GM12873 (cell line): ENCODE results near the gene FEM1B.

Source experiments
- CTCF ChIP-seq: IDR thresholded peaks from 2 replicates; pipeline ENCODE4 v1.5.1; 2012; ENCODE audit warnings: low read depth, mild to moderate bottlenecking, moderate library complexity, low read length, control low read depth; ENCODE audit not compliant: insufficient read depth; ENCODE audit errors: missing control alignments

Gene FEM1B

GRCh38 chr15:68277603-68278344 is at the start of gene FEM1B:
Gene FEM1B, plus strand, starts transcription at chr15:68277745. Its CDS starts 673 bp downstream, at chr15:68278418.
- TF ChIP-seq CTCF, result no peak

GRCh38 chr15:68228143-68228970 is 49.2 kb upstream of the FEM1B start:
- no peak for TF ChIP-seq CTCF

GRCh38 chr15:68228971-68229385 is 48.6 kb upstream of the FEM1B start:
- no peak for TF ChIP-seq CTCF

GRCh38 chr15:68229386-68230156 is 48.0 kb upstream of the FEM1B start, which contains the start of gene CLN6:
Gene CLN6, minus strand, starts transcription at chr15:68229728. Its CDS starts 144 bp downstream, at chr15:68229584.
- TF ChIP-seq CTCF, result no peak

GRCh38 chr15:68230157-68231100 is 47.1 kb upstream of the FEM1B start:
- TF ChIP-seq CTCF, result peak; percentile 1

GRCh38 chr15:68231102-68231818 is 46.3 kb upstream of the FEM1B start:
- TF ChIP-seq CTCF, result no peak
